GM23338 (cell line): ENCODE measurements around the gene PHLDB1. TPM values are rescaled to one million over a fixed set of nuclear protein-coding genes. Genes with fewer than 3 reads are reported as not detected.

Source experiments
- ATAC-seq: fragments of 200-7000 bp; cut with Tn5 transposase; 3 replicates; pipeline ENCODE4 v1.9.1; 2020
- DNase-seq: peaks from one replicate; pipeline ENCODE4 v3.0.0-alpha.2; 2015; ENCODE audit warnings: low spot score
- H2AFZ ChIP-seq: fragments of 200-600 bp; sonication (generic); 2 replicates; pipeline ENCODE4 v1.8.0; 2016; ENCODE audit warnings: antibody characterized with exemption, mild to moderate bottlenecking, moderate library complexity
- H3F3A ChIP-seq: fragments of 200-600 bp; sonication (generic); replicated peaks from 2 replicates; pipeline ENCODE4 v1.8.0; 2017; ENCODE audit warnings: antibody characterized with exemption, mixed run types, low read depth
- H3K27ac ChIP-seq: fragments of 200-600 bp; sonication (generic); 2 replicates; pipeline ENCODE4 v1.6.1; 2016; ENCODE audit warnings: low read depth
- H3K27me3 ChIP-seq: fragments of 200-600 bp; sonication (generic); 2 replicates; pipeline ENCODE4 v1.8.0; 2016; ENCODE audit warnings: mild to moderate bottlenecking, mixed run types, moderate library complexity; ENCODE audit not compliant: insufficient read depth
- H3K36me3 ChIP-seq: fragments of 200-600 bp; sonication (generic); 2 replicates; pipeline ENCODE4 v1.8.0; 2016; ENCODE audit warnings: mild to moderate bottlenecking; ENCODE audit not compliant: insufficient read depth
- H3K4me1 ChIP-seq: fragments of 200-600 bp; sonication (generic); 2 replicates; pipeline ENCODE4 v1.8.0; 2016; ENCODE audit warnings: mild to moderate bottlenecking, moderate library complexity; ENCODE audit not compliant: insufficient read depth
- H3K4me2 ChIP-seq: fragments of 200-600 bp; sonication (generic); 2 replicates; pipeline ENCODE4 v1.7.1; 2017; ENCODE audit warnings: mixed run types
- H3K4me3 ChIP-seq: fragments of 200-600 bp; sonication (generic); 2 replicates; pipeline ENCODE4 v1.6.1; 2016; ENCODE audit warnings: mixed run types
- H3K79me2 ChIP-seq: fragments of 200-600 bp; sonication (generic); replicated peaks from 2 replicates; pipeline ENCODE4 v1.8.0; 2017; ENCODE audit warnings: mild to moderate bottlenecking; ENCODE audit not compliant: insufficient read depth
- H3K9me2 ChIP-seq: fragments of 200-600 bp; sonication (generic); 2 replicates; pipeline ENCODE4 v1.8.0; 2017; ENCODE audit not compliant: insufficient read depth
- H4K20me1 ChIP-seq: fragments of 200-600 bp; sonication (generic); replicated peaks from 2 replicates; pipeline ENCODE4 v1.8.0; 2017; ENCODE audit warnings: mild to moderate bottlenecking; ENCODE audit not compliant: insufficient read depth
- H3K27ac Mint-ChIP-seq: 2 replicates; pipeline ENCODE4 v1.8.0; 2020; ENCODE audit warnings: inconsistent platforms, mild to moderate bottlenecking, moderate library complexity, mixed read lengths
- H3K27me3 Mint-ChIP-seq: 3 replicates; pipeline ENCODE4 v1.8.0; 2022; ENCODE audit warnings: low read depth, mild to moderate bottlenecking, moderate library complexity, mixed read lengths, inconsistent platforms; ENCODE audit not compliant: insufficient read depth, poor library complexity
- H3K36me3 Mint-ChIP-seq: 3 replicates; pipeline ENCODE4 v1.8.0; 2021; ENCODE audit warnings: low read depth, mild to moderate bottlenecking, inconsistent platforms, moderate library complexity, mixed read lengths
- H3K4me1 Mint-ChIP-seq: 3 replicates; pipeline ENCODE4 v1.8.0; 2020; ENCODE audit warnings: mild to moderate bottlenecking, inconsistent platforms, mixed read lengths
- H3K4me3 Mint-ChIP-seq: 3 replicates; pipeline ENCODE4 v1.8.0; 2021; ENCODE audit warnings: moderate library complexity, mild to moderate bottlenecking, inconsistent platforms, mixed read lengths
- H3K9me3 Mint-ChIP-seq: 3 replicates; pipeline ENCODE4 v1.8.0; 2020; ENCODE audit warnings: moderate library complexity, mild to moderate bottlenecking, inconsistent platforms, mixed read lengths
- CREB1 ChIP-seq: fragments of 250-450 bp; sonication (Bioruptor Pico); IDR thresholded peaks from 2 replicates; pipeline ENCODE4 v1.5.0; 2020; ENCODE audit warnings: low read depth, mild to moderate bottlenecking, moderate library complexity
- EZH2 ChIP-seq: fragments of 200-600 bp; sonication (generic); IDR thresholded peaks from one replicate; pipeline ENCODE4 v1.8.0; 2017; ENCODE audit warnings: antibody characterized with exemption, mild to moderate bottlenecking, low read depth; ENCODE audit not compliant: unreplicated experiment
- EZH2phosphoT487 ChIP-seq: fragments of 200-600 bp; sonication (generic); IDR thresholded peaks from one replicate; pipeline ENCODE4 v1.8.1; 2018; ENCODE audit warnings: antibody characterized with exemption; ENCODE audit not compliant: unreplicated experiment
- JUNB ChIP-seq: IDR thresholded peaks from one replicate; pipeline ENCODE4 v1.6.1; 2016; ENCODE audit warnings: antibody characterized with exemption; ENCODE audit not compliant: unreplicated experiment
- NANOG ChIP-seq: IDR thresholded peaks from 2 replicates; pipeline ENCODE4 v1.6.1; 2016; ENCODE audit warnings: antibody characterized with exemption, borderline replicate concordance
- POLR2AphosphoS5 ChIP-seq: IDR thresholded peaks from 2 replicates; pipeline ENCODE4 v1.6.1; 2016; ENCODE audit warnings: antibody characterized with exemption, low read depth
- STAT1 ChIP-seq: IDR thresholded peaks from one replicate; pipeline ENCODE4 v1.6.1; 2016; ENCODE audit warnings: antibody characterized with exemption; ENCODE audit not compliant: unreplicated experiment
- ZNF114 ChIP-seq: fragments of 250-450 bp; sonication (Bioruptor Pico); IDR thresholded peaks from 2 replicates; pipeline ENCODE4 v1.5.0; 2020; ENCODE audit warnings: mild to moderate bottlenecking, moderate library complexity
- ZNF331 ChIP-seq: fragments of 250-450 bp; sonication (Bioruptor Pico); IDR thresholded peaks from 2 replicates; pipeline ENCODE4 v1.5.0; 2020; ENCODE audit warnings: low read depth, mild to moderate bottlenecking, moderate library complexity
- polyA plus RNA-seq: library from polyadenylated mRNA; unstranded; fragments of >200 nt; fragmentation: Nextera tagmentation; extraction: Ambion mirVana; gene quantifications from 2 replicates; pipeline ENCODE4 v1.2.1, GENCODE V29; 2016
- total RNA-seq: library from RNA; depleted of rRNA; stranded (reverse); fragments of >200 nt; shearing (Covaris generic); gene quantifications from 2 replicates; pipeline ENCODE4 v1.2.3, GENCODE V29; 2014
- TF ChIP-seq, protein P1 (sequence below), 2 experiments: fragments of 200-600 bp in 1 of 2; sonication (generic) in 1 of 2; conservative IDR thresholded peaks; 2 replicates each; pipeline versions ENCODE4 v1.5.1 to v1.6.1; 2016 to 2017; ENCODE audit warnings: antibody characterized with exemption in 2 of 2, low read depth in 2 of 2, mild to moderate bottlenecking in 2 of 2, moderate library complexity in 1 of 2
- TF ChIP-seq, protein P2 (sequence below): fragments of 250-450 bp; sonication (Bioruptor Pico); IDR thresholded peaks from 2 replicates; pipeline ENCODE4 v1.5.0; 2020; ENCODE audit warnings: mild to moderate bottlenecking, moderate library complexity
- TF ChIP-seq, protein P3 (sequence below): IDR thresholded peaks from 2 replicates; pipeline ENCODE4 v1.6.1; 2016; ENCODE audit warnings: antibody characterized with exemption
- TF ChIP-seq, protein P4 (sequence below): IDR thresholded peaks from one replicate; pipeline ENCODE4 v1.6.1; 2018; ENCODE audit warnings: antibody characterized with exemption; ENCODE audit not compliant: unreplicated experiment

The PHLDB1 gene
- total and polyA plus RNA-seq, 2 experiments from 2014 or later: 46.0 to 85.2 TPM

DNA sequence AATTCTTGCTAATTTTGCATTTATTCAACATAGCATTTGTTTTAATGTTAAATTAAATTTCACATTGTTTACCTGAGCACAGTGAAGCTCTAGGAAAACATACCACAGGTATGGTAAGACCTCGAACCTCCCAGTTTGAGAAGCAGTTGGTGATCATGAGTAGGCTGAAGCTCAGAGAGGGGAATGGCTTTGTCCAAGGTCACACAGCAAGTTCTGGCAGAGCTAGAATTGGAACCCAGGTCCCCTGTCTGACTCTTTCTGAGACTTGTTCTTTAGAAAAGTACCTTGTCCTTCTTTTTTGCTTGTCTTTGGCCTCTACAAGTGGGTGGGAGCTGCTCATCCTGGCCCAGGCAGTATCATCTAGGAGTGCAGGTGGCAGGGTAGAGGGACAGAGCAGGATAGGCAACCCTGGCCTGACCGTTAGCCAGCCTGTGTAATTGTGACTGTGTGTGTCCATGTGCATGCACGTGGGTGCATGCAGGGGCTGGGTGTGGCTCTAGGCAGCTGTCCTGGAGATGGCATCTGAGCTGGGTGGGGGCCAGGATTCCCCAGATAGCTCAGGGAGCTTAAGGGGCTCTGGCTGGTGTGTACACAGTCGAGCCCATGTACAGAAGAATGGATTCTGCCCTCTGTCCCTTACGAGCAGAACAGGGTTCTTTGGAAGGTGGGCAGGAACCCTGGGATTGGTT lies 21.6 kb downstream of the PHLDB1 start:
- Histone ChIP-seq H2AFZ (no peak overlapping the region), H3K27me3 (no peaks in the 10 kb centered on the region), H3K9me2 (no peaks in the 10 kb centered on the region), H3K4me2 (no peak overlapping the region), H3K79me2 (peaks cover 4% of the 10 kb centered on the region; the same call in 1 of the 2 replicates), H3K36me3 (peaks cover 10% of the 10 kb centered on the region; the same call in 1 of the 2 replicates), H3F3A (peaks cover 2% of the 10 kb centered on the region; the same call in 1 of the 2 replicates), H3K4me3 (no peak overlapping the region), H3K27ac (no peak overlapping the region), H3K4me1 (peaks cover 4% of the 10 kb centered on the region), H4K20me1 (peaks cover 3% of the 10 kb centered on the region)
- H3K27me3 Mint-ChIP-seq: peaks cover 10% of the 10 kb centered on the region
- ATAC-seq (no peak), DNase-seq (no peak)
- no peaks in the 10 kb centered on the region for H3K9me3 Mint-ChIP-seq
- H3K4me3 Mint-ChIP-seq: no peak overlapping the region
- H3K27ac Mint-ChIP-seq: no peak overlapping the region
- H3K4me1 Mint-ChIP-seq: peaks cover 13% of the 10 kb centered on the region
- H3K36me3 Mint-ChIP-seq: peaks cover 43% of the 10 kb centered on the region
- TF ChIP-seq, protein P1, sequence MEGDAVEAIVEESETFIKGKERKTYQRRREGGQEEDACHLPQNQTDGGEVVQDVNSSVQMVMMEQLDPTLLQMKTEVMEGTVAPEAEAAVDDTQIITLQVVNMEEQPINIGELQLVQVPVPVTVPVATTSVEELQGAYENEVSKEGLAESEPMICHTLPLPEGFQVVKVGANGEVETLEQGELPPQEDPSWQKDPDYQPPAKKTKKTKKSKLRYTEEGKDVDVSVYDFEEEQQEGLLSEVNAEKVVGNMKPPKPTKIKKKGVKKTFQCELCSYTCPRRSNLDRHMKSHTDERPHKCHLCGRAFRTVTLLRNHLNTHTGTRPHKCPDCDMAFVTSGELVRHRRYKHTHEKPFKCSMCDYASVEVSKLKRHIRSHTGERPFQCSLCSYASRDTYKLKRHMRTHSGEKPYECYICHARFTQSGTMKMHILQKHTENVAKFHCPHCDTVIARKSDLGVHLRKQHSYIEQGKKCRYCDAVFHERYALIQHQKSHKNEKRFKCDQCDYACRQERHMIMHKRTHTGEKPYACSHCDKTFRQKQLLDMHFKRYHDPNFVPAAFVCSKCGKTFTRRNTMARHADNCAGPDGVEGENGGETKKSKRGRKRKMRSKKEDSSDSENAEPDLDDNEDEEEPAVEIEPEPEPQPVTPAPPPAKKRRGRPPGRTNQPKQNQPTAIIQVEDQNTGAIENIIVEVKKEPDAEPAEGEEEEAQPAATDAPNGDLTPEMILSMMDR (conservative IDR thresholded peaks at IDR 0.05; ENCODE audit: low read depth in 2 of 2): no peak
- no peak for TF ChIP-seq NANOG
- TF ChIP-seq STAT1: no peak
- TF ChIP-seq, protein P2, sequence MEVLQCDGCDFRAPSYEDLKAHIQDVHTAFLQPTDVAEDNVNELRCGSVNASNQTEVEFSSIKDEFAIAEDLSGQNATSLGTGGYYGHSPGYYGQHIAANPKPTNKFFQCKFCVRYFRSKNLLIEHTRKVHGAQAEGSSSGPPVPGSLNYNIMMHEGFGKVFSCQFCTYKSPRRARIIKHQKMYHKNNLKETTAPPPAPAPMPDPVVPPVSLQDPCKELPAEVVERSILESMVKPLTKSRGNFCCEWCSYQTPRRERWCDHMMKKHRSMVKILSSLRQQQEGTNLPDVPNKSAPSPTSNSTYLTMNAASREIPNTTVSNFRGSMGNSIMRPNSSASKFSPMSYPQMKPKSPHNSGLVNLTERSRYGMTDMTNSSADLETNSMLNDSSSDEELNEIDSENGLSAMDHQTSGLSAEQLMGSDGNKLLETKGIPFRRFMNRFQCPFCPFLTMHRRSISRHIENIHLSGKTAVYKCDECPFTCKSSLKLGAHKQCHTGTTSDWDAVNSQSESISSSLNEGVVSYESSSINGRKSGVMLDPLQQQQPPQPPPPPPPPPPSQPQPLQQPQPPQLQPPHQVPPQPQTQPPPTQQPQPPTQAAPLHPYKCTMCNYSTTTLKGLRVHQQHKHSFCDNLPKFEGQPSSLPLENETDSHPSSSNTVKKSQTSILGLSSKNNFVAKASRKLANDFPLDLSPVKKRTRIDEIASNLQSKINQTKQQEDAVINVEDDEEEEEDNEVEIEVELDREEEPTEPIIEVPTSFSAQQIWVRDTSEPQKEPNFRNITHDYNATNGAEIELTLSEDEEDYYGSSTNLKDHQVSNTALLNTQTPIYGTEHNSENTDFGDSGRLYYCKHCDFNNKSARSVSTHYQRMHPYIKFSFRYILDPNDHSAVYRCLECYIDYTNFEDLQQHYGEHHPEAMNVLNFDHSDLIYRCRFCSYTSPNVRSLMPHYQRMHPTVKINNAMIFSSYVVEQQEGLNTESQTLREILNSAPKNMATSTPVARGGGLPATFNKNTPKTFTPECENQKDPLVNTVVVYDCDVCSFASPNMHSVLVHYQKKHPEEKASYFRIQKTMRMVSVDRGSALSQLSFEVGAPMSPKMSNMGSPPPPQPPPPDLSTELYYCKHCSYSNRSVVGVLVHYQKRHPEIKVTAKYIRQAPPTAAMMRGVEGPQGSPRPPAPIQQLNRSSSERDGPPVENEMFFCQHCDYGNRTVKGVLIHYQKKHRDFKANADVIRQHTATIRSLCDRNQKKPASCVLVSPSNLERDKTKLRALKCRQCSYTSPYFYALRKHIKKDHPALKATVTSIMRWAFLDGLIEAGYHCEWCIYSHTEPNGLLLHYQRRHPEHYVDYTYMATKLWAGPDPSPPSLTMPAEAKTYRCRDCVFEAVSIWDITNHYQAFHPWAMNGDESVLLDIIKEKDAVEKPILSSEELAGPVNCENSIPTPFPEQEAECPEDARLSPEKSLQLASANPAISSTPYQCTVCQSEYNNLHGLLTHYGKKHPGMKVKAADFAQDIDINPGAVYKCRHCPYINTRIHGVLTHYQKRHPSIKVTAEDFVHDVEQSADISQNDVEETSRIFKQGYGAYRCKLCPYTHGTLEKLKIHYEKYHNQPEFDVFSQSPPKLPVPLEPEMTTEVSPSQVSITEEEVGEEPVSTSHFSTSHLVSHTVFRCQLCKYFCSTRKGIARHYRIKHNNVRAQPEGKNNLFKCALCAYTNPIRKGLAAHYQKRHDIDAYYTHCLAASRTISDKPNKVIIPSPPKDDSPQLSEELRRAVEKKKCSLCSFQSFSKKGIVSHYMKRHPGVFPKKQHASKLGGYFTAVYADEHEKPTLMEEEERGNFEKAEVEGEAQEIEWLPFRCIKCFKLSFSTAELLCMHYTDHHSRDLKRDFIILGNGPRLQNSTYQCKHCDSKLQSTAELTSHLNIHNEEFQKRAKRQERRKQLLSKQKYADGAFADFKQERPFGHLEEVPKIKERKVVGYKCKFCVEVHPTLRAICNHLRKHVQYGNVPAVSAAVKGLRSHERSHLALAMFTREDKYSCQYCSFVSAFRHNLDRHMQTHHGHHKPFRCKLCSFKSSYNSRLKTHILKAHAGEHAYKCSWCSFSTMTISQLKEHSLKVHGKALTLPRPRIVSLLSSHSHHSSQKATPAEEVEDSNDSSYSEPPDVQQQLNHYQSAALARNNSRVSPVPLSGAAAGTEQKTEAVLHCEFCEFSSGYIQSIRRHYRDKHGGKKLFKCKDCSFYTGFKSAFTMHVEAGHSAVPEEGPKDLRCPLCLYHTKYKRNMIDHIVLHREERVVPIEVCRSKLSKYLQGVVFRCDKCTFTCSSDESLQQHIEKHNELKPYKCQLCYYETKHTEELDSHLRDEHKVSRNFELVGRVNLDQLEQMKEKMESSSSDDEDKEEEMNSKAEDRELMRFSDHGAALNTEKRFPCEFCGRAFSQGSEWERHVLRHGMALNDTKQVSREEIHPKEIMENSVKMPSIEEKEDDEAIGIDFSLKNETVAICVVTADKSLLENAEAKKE: no peak
- no peak for TF ChIP-seq POLR2AphosphoS5
- no peak for TF ChIP-seq ZNF114 (CRISPR knock-in tag)
- TF ChIP-seq JUNB: no peak
- TF ChIP-seq EZH2: no peak
- no peak for TF ChIP-seq EZH2phosphoT487
- TF ChIP-seq, protein P3, sequence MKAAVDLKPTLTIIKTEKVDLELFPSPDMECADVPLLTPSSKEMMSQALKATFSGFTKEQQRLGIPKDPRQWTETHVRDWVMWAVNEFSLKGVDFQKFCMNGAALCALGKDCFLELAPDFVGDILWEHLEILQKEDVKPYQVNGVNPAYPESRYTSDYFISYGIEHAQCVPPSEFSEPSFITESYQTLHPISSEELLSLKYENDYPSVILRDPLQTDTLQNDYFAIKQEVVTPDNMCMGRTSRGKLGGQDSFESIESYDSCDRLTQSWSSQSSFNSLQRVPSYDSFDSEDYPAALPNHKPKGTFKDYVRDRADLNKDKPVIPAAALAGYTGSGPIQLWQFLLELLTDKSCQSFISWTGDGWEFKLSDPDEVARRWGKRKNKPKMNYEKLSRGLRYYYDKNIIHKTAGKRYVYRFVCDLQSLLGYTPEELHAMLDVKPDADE: no peak
- TF ChIP-seq ZNF331 (CRISPR knock-in tag): no peak
- TF ChIP-seq, protein P4, sequence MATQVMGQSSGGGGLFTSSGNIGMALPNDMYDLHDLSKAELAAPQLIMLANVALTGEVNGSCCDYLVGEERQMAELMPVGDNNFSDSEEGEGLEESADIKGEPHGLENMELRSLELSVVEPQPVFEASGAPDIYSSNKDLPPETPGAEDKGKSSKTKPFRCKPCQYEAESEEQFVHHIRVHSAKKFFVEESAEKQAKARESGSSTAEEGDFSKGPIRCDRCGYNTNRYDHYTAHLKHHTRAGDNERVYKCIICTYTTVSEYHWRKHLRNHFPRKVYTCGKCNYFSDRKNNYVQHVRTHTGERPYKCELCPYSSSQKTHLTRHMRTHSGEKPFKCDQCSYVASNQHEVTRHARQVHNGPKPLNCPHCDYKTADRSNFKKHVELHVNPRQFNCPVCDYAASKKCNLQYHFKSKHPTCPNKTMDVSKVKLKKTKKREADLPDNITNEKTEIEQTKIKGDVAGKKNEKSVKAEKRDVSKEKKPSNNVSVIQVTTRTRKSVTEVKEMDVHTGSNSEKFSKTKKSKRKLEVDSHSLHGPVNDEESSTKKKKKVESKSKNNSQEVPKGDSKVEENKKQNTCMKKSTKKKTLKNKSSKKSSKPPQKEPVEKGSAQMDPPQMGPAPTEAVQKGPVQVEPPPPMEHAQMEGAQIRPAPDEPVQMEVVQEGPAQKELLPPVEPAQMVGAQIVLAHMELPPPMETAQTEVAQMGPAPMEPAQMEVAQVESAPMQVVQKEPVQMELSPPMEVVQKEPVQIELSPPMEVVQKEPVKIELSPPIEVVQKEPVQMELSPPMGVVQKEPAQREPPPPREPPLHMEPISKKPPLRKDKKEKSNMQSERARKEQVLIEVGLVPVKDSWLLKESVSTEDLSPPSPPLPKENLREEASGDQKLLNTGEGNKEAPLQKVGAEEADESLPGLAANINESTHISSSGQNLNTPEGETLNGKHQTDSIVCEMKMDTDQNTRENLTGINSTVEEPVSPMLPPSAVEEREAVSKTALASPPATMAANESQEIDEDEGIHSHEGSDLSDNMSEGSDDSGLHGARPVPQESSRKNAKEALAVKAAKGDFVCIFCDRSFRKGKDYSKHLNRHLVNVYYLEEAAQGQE: no peak
- TF ChIP-seq CREB1 (CRISPR knock-in tag): no peak
